GM12878 (cell line): ENCODE data around the gene GPRASP3. TPM values are rescaled to one million over a fixed set of nuclear protein-coding genes. Genes with fewer than 3 reads are reported as not detected.

Experiments
- BMI1 ChIP-seq: fragments of 450-650 bp; IDR thresholded peaks from 2 replicates; pipeline ENCODE4 v1.6.1; 2016; ENCODE audit warnings: mild to moderate bottlenecking, moderate library complexity, borderline replicate concordance
- CHD2 ChIP-seq: IDR thresholded peaks from 2 replicates; pipeline ENCODE4 v1.6.1; 2011; ENCODE audit warnings: low read depth, low read length, improper control_type of control experiment, borderline replicate concordance
- IKZF1 ChIP-seq: fragments of 450-650 bp; conservative IDR thresholded peaks from 2 replicates; pipeline ENCODE4 v1.6.1; 2017; ENCODE audit warnings: antibody characterized with exemption, mild to moderate bottlenecking
- JUNB ChIP-seq: IDR thresholded peaks from 2 replicates; pipeline ENCODE4 v1.6.1; 2016; ENCODE audit warnings: antibody characterized with exemption, mild to moderate bottlenecking
- KDM1A ChIP-seq: fragments of 200-600 bp; sonication (generic); IDR thresholded peaks from 2 replicates; pipeline ENCODE4 v1.6.1; 2016; ENCODE audit warnings: borderline replicate concordance
- LARP7 ChIP-seq: fragments of 450-650 bp; IDR thresholded peaks from 2 replicates; pipeline ENCODE4 v1.6.1; 2017; ENCODE audit warnings: mild to moderate bottlenecking
- MTA3 ChIP-seq: IDR thresholded peaks from 2 replicates; pipeline ENCODE4 v1.6.1; 2012; ENCODE audit warnings: low read length, inconsistent platforms, borderline replicate concordance
- NFIC ChIP-seq: IDR thresholded peaks from 2 replicates; pipeline ENCODE4 v1.6.1; 2012; ENCODE audit warnings: low read depth, mild to moderate bottlenecking, inconsistent platforms, low read length, moderate library complexity
- NFYA ChIP-seq: IDR thresholded peaks from 2 replicates; pipeline ENCODE4 v1.6.1; 2011; ENCODE audit warnings: low read depth, mild to moderate bottlenecking, low read length, improper control_type of control experiment, borderline replicate concordance
- POLR2AphosphoS2 ChIP-seq: IDR thresholded peaks from 2 replicates; pipeline ENCODE4 v1.6.1; 2011; ENCODE audit warnings: low read depth, mild to moderate bottlenecking, low read length, improper control_type of control experiment, moderate library complexity
- PRDM15 ChIP-seq: fragments of 450-650 bp; formaldehyde crosslinking; IDR thresholded peaks from 2 replicates; pipeline ENCODE4 v1.4.0; 2020; ENCODE audit warnings: mild to moderate bottlenecking, moderate library complexity
- YY1 ChIP-seq: IDR thresholded peaks from 2 replicates; pipeline ENCODE4 v1.6.1; 2011; ENCODE audit warnings: low read depth, mild to moderate bottlenecking, low read length
- ZBTB40 ChIP-seq: fragments of 450-650 bp; IDR thresholded peaks from 2 replicates; pipeline ENCODE4 v1.6.1; 2016; ENCODE audit warnings: mild to moderate bottlenecking, moderate library complexity, borderline replicate concordance
- ZNF207 ChIP-seq: fragments of 450-650 bp; IDR thresholded peaks from 2 replicates; pipeline ENCODE4 v1.6.1; 2014; ENCODE audit warnings: antibody characterized with exemption, mild to moderate bottlenecking, borderline replicate concordance
- polyA plus RNA-seq, 11 experiments: library from polyadenylated mRNA; depleted of rRNA in 4 of 11; unstranded in 6 of 11; stranded (reverse) in 5 of 11; fragments of >200 nt; fragmentation: Nextera tagmentation in 4 of 11; fragmentation: Illumina TruSeq in 1 of 11; extraction: Ambion mirVana in 4 of 11; extraction: Trizol in 1 of 11; gene quantifications; 1 replicate in 1 of 11; 2 replicates in 10 of 11; pipeline versions ENCODE4 v1.2.1 to v1.2.3, GENCODE V29; 2011 to 2016; ENCODE audit warnings: inconsistent platforms in 2 of 11, missing spikeins in 2 of 11, low read depth in 1 of 11
- total RNA-seq, 4 experiments: library from RNA; depleted of rRNA in 3 of 4; stranded (reverse); fragments of >200 nt in 3 of 4; fragmentation: Illumina TruSeq in 1 of 4; extraction: Trizol in 1 of 4; gene quantifications; 2 replicates each; pipeline versions ENCODE4 v1.2.1 to v1.2.3, GENCODE V29; 2013 to 2021
- TF ChIP-seq, protein P1 (sequence below): IDR thresholded peaks from 2 replicates; pipeline ENCODE4 v1.6.1; 2011; ENCODE audit warnings: mild to moderate bottlenecking, low read depth, low read length, moderate library complexity; ENCODE audit not compliant: insufficient replicate concordance
- TF ChIP-seq, protein P2 (sequence below): IDR thresholded peaks from 2 replicates; pipeline ENCODE4 v1.6.1; 2011; ENCODE audit warnings: low read depth, low read length, improper control_type of control experiment, borderline replicate concordance

The GPRASP3 gene
- total and polyA plus RNA-seq, 10 of the 15 experiments (the other 5 are each of a cell fraction or from before 2014, with no cell fraction given), result 0.09 to 0.30 (median 0.14) TPM

- TF ChIP-seq ZBTB40, result no peak
- no peak for TF ChIP-seq ZNF207
- TF ChIP-seq JUNB, result no peak
- TF ChIP-seq NFIC, result peak; percentile 53; the same call in 1 of the 2 replicates
- no peak for TF ChIP-seq IKZF1
- TF ChIP-seq LARP7, result no peak
- peak; percentile 74 for TF ChIP-seq YY1
- TF ChIP-seq CHD2, result no peak
- TF ChIP-seq, protein P1, sequence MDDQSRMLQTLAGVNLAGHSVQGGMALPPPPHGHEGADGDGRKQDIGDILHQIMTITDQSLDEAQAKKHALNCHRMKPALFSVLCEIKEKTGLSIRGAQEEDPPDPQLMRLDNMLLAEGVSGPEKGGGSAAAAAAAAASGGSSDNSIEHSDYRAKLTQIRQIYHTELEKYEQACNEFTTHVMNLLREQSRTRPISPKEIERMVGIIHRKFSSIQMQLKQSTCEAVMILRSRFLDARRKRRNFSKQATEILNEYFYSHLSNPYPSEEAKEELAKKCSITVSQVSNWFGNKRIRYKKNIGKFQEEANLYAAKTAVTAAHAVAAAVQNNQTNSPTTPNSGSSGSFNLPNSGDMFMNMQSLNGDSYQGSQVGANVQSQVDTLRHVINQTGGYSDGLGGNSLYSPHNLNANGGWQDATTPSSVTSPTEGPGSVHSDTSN, result no peak
- no peak for TF ChIP-seq POLR2AphosphoS2
- TF ChIP-seq NFYA, result no peak
- TF ChIP-seq BMI1, result no peak
- TF ChIP-seq, protein P2, sequence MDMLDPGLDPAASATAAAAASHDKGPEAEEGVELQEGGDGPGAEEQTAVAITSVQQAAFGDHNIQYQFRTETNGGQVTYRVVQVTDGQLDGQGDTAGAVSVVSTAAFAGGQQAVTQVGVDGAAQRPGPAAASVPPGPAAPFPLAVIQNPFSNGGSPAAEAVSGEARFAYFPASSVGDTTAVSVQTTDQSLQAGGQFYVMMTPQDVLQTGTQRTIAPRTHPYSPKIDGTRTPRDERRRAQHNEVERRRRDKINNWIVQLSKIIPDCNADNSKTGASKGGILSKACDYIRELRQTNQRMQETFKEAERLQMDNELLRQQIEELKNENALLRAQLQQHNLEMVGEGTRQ, result peak; percentile 22
- no peak for TF ChIP-seq KDM1A
- no peak for TF ChIP-seq PRDM15
- TF ChIP-seq MTA3, result peak; percentile 20; the same call in 1 of the 2 replicates
Observed at GRCh38 chrX:102720237-102721168, at the start of gene GPRASP3 (continued).
